ENCODE results near the gene DHRS7C.

GRCh38 chr17:9769036-9769695 lies 22.2 kb downstream of the DHRS7C start:
- TF ChIP-seq, protein P1, sequence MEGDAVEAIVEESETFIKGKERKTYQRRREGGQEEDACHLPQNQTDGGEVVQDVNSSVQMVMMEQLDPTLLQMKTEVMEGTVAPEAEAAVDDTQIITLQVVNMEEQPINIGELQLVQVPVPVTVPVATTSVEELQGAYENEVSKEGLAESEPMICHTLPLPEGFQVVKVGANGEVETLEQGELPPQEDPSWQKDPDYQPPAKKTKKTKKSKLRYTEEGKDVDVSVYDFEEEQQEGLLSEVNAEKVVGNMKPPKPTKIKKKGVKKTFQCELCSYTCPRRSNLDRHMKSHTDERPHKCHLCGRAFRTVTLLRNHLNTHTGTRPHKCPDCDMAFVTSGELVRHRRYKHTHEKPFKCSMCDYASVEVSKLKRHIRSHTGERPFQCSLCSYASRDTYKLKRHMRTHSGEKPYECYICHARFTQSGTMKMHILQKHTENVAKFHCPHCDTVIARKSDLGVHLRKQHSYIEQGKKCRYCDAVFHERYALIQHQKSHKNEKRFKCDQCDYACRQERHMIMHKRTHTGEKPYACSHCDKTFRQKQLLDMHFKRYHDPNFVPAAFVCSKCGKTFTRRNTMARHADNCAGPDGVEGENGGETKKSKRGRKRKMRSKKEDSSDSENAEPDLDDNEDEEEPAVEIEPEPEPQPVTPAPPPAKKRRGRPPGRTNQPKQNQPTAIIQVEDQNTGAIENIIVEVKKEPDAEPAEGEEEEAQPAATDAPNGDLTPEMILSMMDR (IDR thresholded peaks at IDR 0.05), result no peak
- TF ChIP-seq POLR2A (IDR thresholded peaks at IDR 0.05) (no peak), EP300 (IDR thresholded peaks at IDR 0.05) (no peak)

All from sigmoid colon (tissue), 4 donors.